ENCODE results near the gene UBL7.

DNA sequence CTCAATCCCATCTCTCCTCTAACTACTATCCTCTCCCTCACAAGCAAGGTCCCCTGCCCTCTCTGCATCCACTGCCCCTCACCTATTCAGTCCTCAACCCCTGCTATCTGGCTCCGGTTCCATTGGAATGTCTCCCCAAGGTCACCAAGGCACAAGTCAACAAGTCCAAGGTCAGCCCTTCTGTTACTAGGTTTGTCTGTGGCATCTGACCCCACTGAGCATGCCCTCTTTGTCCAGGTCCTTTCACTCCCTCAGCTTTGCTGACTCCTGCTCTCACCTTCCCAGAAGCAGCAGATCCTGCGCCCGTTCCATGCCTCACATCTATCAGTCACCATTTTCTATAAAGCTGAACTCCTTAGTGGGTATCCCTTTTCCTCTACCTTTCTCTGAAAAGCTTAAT is 18.9 kb downstream of the UBL7 start:
- TF ChIP-seq, protein P1, sequence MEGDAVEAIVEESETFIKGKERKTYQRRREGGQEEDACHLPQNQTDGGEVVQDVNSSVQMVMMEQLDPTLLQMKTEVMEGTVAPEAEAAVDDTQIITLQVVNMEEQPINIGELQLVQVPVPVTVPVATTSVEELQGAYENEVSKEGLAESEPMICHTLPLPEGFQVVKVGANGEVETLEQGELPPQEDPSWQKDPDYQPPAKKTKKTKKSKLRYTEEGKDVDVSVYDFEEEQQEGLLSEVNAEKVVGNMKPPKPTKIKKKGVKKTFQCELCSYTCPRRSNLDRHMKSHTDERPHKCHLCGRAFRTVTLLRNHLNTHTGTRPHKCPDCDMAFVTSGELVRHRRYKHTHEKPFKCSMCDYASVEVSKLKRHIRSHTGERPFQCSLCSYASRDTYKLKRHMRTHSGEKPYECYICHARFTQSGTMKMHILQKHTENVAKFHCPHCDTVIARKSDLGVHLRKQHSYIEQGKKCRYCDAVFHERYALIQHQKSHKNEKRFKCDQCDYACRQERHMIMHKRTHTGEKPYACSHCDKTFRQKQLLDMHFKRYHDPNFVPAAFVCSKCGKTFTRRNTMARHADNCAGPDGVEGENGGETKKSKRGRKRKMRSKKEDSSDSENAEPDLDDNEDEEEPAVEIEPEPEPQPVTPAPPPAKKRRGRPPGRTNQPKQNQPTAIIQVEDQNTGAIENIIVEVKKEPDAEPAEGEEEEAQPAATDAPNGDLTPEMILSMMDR (IDR thresholded peaks at IDR 0.05 in 2 of 3, conservative IDR thresholded peaks at IDR 0.05 in 1 of 3; ENCODE audit: borderline replicate concordance in 1 of 3, insufficient read depth in 1 of 3, low read depth in 2 of 3, low read length in 2 of 3), result no peak
- TF ChIP-seq, protein P2, sequence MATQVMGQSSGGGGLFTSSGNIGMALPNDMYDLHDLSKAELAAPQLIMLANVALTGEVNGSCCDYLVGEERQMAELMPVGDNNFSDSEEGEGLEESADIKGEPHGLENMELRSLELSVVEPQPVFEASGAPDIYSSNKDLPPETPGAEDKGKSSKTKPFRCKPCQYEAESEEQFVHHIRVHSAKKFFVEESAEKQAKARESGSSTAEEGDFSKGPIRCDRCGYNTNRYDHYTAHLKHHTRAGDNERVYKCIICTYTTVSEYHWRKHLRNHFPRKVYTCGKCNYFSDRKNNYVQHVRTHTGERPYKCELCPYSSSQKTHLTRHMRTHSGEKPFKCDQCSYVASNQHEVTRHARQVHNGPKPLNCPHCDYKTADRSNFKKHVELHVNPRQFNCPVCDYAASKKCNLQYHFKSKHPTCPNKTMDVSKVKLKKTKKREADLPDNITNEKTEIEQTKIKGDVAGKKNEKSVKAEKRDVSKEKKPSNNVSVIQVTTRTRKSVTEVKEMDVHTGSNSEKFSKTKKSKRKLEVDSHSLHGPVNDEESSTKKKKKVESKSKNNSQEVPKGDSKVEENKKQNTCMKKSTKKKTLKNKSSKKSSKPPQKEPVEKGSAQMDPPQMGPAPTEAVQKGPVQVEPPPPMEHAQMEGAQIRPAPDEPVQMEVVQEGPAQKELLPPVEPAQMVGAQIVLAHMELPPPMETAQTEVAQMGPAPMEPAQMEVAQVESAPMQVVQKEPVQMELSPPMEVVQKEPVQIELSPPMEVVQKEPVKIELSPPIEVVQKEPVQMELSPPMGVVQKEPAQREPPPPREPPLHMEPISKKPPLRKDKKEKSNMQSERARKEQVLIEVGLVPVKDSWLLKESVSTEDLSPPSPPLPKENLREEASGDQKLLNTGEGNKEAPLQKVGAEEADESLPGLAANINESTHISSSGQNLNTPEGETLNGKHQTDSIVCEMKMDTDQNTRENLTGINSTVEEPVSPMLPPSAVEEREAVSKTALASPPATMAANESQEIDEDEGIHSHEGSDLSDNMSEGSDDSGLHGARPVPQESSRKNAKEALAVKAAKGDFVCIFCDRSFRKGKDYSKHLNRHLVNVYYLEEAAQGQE (IDR thresholded peaks at IDR 0.05; ENCODE audit: low read depth), result no peak
- TF ChIP-seq, protein P3, sequence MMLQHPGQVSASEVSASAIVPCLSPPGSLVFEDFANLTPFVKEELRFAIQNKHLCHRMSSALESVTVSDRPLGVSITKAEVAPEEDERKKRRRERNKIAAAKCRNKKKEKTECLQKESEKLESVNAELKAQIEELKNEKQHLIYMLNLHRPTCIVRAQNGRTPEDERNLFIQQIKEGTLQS (IDR thresholded peaks at IDR 0.05), result no peak
- TF ChIP-seq JUND (IDR thresholded peaks at IDR 0.05) (no peak), EZH2 (IDR thresholded peaks at IDR 0.05) (no peak), FOSL1 (IDR thresholded peaks at IDR 0.05; ENCODE audit: low read depth) (no peak)
- TF ChIP-seq, protein P4, sequence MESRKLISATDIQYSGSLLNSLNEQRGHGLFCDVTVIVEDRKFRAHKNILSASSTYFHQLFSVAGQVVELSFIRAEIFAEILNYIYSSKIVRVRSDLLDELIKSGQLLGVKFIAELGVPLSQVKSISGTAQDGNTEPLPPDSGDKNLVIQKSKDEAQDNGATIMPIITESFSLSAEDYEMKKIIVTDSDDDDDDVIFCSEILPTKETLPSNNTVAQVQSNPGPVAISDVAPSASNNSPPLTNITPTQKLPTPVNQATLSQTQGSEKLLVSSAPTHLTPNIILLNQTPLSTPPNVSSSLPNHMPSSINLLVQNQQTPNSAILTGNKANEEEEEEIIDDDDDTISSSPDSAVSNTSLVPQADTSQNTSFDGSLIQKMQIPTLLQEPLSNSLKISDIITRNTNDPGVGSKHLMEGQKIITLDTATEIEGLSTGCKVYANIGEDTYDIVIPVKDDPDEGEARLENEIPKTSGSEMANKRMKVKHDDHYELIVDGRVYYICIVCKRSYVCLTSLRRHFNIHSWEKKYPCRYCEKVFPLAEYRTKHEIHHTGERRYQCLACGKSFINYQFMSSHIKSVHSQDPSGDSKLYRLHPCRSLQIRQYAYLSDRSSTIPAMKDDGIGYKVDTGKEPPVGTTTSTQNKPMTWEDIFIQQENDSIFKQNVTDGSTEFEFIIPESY (IDR thresholded peaks at IDR 0.05; ENCODE audit: extremely low read depth, insufficient replicate concordance, low read length), result no peak
